Fibroblast of skin of back (primary cell): Measurements from ENCODE around the gene HYAL2.
"Not testable (repeated sequence)": the region's sequence is repeated elsewhere in the genome, so short reads cannot be mapped to it uniquely, and the experiment has no call there.

ENCODE experiments used
- DNase-seq: peaks from one replicate; pipeline ENCODE4 v3.0.0-alpha.2; 2013

HYAL2 gene

GRCh38 chr3:50288387-50289007 lies 34.0 kb downstream of the HYAL2 start:
- DNase-seq = no peak

DNA sequence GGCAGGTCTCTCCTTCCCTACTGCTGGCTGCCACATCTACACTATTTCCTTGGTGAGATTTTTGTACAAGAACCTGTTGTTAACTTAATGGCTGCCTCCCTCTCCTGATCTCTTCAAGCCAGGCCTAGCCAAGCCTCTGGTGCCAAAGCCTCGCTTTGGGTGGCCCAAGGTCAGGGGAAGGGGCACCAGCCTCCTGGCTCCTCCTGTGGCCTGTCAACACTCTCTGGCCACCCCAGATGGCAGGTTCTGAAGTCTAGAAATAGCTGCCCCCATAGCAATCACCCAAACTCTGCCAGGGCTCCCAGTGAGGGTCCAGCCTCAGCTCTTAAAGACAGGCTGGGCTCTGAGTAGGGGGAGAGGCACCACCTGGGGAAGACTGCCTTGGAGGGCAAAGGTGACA lies 35.3 kb downstream of the HYAL2 start:
- no peak for DNase-seq

- no peak for DNase-seq
These were observed 36.0 kb downstream of the HYAL2 start for GRCh38 chr3:50286322-50287227.

GRCh38 chr3:50284121-50284520 lies 38.4 kb downstream of the HYAL2 start:
- DNase-seq = not testable (repeated sequence)

- no peak for DNase-seq
These were observed 43.1 kb downstream of the HYAL2 start for GRCh38 chr3:50279255-50280016.

DNA sequence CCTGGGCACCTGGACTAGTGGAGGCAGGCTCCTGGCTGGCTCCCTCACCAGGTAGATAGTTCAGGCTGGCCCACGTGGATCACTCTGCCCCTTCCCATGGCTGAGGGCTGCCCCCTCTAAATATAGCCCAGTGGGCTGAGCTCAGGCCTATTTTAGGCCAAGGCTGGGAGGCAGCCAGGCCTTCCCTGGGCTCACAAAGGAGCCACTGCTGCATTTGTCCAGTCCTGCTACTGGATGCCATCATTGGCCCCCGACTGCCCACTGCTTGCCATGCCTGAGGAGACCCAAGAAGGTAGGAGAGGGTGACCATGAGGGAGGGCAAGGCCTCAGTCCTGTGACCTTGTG lies 43.7 kb downstream of the HYAL2 start, which contains the start of gene LSMEM2:
TSS of gene LSMEM2 (plus strand) at position 208 of the 345 bp plus-strand sequence. CDS start at position 235, 27 bp downstream.
- no peak for DNase-seq

DNA sequence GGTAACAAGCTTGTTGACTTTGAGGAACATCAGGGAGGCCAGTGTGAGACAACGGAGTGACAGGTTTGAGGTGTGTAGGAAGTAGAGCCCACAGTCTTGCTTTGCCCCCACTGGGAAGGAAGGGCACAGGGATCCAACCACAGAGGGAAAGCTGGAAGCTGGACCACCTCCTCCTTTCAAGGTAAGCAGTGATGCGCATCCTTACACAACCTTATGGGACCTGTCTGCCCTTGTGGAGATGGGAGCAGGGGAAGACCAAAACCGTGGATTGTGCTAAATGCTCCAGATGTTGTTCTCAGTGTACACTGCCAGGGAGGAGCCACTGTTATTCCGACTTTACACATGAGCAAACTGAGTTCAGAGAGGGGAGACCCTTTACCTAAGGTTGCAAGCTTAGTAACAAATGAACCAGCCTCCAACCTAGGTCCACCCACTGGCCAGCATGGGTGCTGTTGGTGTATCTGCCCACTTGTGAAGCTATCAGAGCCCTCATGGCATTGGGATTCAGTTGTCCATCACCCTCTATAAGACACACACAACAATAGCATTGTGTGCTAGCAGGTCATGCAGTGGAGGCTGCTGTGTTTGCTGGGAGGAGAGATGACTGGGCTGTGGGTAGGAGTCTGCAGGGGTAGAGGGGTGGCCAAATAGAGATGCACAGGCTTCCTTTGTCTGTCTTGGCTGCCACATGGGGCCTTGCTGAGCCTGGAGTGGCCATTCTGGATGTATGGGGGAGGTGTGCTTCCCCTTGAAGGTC lies 44.2 kb downstream of the HYAL2 start:
- no peak for DNase-seq

DNA sequence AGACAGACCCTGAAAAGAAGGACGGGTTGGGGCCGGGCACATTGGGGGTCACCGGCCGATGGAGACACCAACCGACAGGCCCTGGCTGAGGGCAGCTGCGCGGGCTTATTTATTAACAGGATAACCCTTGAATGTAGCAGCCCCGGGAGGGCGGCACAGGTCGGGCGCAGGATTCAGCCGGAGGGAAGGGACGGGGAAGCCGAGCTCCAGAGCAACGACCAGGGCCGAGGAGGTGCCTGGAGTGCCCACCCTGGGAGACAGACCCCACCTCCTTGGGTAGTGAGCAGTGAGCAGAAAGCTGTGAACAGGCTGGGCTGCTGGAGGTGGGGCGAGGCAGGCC lies 45.8 kb downstream of the HYAL2 start:
- DNase-seq = no peak

DNA sequence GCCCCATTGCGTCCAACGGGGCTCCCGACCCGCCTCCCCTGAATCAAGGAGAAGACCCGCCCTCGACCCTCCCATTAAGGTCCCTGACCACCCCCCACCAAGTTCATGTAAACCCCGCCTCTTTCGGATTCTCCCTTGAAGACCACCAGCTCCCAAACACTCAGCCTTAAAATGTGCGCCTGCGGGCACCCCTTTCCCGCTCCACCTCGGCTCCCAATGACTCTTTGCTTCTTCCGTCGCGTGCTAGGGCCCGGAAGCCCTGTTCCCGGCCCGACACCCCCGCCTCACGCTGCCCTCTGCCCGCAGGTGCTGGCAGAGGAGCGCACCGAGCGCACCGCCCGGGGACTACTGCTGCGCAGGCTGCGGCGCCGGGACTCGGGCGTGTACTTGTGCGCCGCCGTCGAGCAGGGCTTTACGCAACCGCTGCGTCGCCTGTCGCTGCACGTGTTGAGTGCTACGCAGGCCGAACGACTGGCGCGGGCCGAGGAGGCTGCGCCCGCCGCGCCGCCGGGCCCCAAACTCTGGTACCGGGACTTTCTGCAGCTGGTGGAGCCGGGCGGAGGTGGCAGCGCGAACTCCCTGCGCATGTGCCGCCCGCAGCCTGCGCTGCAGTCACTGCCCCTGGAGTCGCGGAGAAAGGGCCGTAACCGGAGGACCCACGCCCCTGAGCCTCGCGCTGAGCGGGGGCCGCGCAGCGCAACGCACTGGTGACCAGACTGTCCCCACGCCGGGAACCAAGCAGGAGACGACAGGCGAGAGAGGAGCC lies 46.4 kb downstream of the HYAL2 start:
- no peak for DNase-seq

DNA sequence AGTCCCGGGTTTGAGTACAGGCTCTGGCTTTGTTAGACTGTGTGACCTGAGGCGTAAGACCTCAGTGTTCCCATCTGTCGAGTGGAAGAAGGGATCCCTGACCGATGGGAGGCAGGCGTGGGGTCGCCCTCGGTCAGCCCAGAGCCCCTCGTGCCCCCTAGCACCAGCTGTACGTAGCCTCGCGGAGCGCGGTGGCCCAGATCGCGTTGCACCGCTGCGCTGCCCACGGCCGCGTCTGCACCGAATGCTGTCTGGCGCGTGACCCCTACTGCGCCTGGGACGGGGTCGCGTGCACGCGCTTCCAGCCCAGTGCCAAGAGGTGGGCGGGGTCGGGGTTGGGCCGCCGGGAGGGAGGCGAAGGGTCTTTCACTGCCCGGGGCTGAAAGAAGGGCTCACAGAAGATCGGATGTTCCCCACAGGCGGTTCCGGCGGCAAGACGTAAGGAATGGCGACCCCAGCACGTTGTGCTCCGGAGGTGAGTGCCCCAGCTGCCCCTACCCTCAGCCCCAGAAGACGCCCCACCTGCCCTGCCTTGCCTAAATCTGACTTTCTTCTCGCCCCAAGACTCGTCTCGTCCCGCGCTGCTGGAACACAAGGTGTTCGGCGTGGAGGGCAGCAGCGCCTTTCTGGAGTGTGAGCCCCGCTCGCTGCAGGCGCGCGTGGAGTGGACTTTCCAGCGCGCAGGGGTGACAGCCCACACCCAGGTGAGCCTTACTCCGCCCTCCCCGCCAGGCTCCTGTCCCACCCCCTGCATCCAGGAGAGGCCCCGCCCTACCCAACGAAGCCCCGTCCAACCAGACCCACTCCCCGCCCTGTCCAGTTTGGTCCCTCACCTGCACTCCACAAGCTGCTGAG lies 47.2 kb downstream of the HYAL2 start:
- no peak for DNase-seq

GRCh38 chr3:50274371-50275104 lies 48.0 kb downstream of the HYAL2 start:
- DNase-seq = peak; percentile 53

GRCh38 chr3:50273689-50274065 lies 48.9 kb downstream of the HYAL2 start:
- DNase-seq = no peak

GRCh38 chr3:50272911-50273688 lies 49.4 kb downstream of the HYAL2 start:
- peak; percentile 68 for DNase-seq

GRCh38 chr3:50272538-50272910 lies 50.0 kb downstream of the HYAL2 start:
- DNase-seq = not testable (repeated sequence)

- DNase-seq = no peak
These were observed 51.1 kb downstream of the HYAL2 start for GRCh38 chr3:50271314-50271936.

DNA sequence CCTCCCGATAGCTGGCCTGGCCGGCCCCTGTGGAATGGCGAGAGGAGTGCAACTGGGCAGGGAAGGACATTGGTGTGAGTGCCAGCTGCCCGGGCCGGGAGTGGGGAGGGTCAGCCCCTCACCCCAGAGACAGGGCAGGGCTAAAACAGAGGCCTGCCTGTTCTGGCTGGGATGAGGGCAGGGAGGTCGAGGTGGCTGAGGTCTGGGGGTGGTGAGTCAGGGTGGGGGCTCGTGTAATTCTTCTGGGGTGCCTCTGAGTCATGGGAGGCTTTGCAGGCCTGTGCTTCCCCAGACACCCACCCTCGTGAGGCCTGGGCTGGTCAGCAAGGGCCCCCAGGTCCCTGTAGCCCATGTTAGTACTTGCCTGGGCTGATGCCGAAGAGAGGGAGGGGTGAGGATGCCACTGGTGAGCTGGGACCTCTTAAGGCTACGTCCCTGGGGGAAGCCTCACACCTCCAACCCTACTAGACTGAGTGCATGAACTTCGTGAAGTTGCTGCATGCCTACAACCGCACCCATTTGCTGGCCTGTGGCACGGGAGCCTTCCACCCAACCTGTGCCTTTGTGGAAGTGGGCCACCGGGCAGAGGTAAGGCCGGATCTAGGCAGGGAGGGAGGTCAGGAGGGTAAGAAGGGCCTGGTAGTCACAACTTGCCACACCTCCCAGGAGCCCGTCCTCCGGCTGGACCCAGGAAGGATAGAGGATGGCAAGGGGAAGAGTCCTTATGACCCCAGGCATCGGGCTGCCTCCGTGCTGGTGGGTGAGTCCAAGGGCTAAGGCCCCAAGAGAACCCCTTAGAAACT lies 51.9 kb downstream of the HYAL2 start:
- DNase-seq = no peak

- peak; percentile 64 for DNase-seq
These were observed 52.5 kb downstream of the HYAL2 start for GRCh38 chr3:50269977-50270413.

DNA sequence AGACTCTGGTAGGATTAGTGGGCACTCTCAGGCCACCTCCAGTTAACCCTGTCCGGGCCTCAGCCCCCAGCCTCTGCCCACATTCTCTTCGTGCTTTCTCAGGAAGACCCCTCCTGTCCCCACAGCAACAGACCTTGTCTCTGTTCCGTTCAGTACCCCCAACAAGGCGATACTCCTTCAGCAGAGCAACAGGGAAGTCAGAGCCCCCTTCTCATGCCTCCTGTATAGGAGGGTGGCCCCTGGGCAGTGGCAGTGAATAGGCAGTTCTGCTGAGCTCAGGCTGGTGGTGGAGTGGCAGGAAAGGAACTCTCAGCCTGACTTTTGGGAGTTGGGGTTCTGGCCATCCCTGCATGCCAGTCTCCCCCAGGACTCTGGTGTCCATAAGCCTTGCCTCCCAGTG lies 53.1 kb downstream of the HYAL2 start:
- no peak for DNase-seq
